ENCODE measurements around the gene PARVA. TPM values are rescaled to one million over a fixed set of nuclear protein-coding genes. Genes with fewer than 3 reads are reported as not detected.
A peak's percentile ranks its signal among the peaks of the same experiment; 100 is the strongest.

Gene PARVA
- total and polyA plus RNA-seq, 12 donors, result 20.1 to 84.8 (median 67.0) TPM

- peaks cover 20 to 51% (median 38%) of the 10 kb centered on the region in 9 donors for H3K4me1 ChIP-seq
- H3K27me3 ChIP-seq, result no peaks in the 10 kb centered on the region
- H3K9me3 ChIP-seq, result peaks cover 0 to 11% (median 0%) of the 10 kb centered on the region in 11 donors
- ATAC-seq, result no peak
- intact Hi-C loops (cut with DNase I), result no loop called here
- H3K4me3 ChIP-seq, result no peak overlapping the region
- peak overlapping the region in 1 of 10 donors; percentile 39 for H3K27ac ChIP-seq
- no peak for DNase-seq
- H3K36me3 ChIP-seq, result no peaks in the 10 kb centered on the region
- no peak for TF ChIP-seq CTCF (IDR thresholded peaks at IDR 0.05)
Observed at GRCh38 chr11:12438291-12438690, 60.9 kb downstream of the PARVA start.

DNA sequence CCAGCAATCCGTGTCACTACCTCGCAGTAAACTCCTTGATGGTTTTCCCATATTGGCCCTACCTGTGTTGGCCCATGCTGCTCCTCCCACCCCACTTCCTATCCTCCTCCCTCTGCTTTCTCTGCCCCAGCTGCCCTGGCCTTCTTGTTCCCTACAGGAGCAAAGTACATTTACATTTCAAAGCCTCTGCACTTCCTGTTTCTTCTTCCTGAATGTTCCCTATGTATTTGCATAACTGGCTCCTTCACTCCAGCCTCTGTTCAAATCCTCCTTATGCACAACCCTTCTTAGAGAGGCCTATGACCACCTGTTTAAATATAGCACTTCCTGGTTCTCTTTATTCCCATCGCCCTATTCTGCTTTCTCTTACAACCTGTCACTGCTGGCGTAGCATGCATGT is 62.2 kb downstream of the PARVA start:
- Histone ChIP-seq H3K27ac (peak overlapping the region in 2 of 10 donors; percentile 17 to 39), H3K36me3 (no peaks in the 10 kb centered on the region), H3K4me1 (peaks cover 10 to 38% (median 25%) of the 10 kb centered on the region in 9 donors), H3K4me3 (no peak overlapping the region), H3K27me3 (no peaks in the 10 kb centered on the region), H3K9me3 (peaks cover 0 to 11% (median 0%) of the 10 kb centered on the region in 11 donors)
- intact Hi-C loops (cut with DNase I), result no loop called here
- peak in 1 of 8 donors; percentile 50 for ATAC-seq
- no peak for DNase-seq
- 84 to 86% methylated on average over 4 of the region's 4 CpGs for WGBS, 2 donors
- no peak for TF ChIP-seq CTCF (IDR thresholded peaks at IDR 0.05)

GRCh38 chr11:12440565-12440964 is 63.2 kb downstream of the PARVA start:
- H3K36me3 ChIP-seq, result no peaks in the 10 kb centered on the region
- WGBS, 2 donors, result 96 to 100% methylated on average over 4 of the region's 4 CpGs
- ATAC-seq (no peak), DNase-seq (no peak)
- H3K9me3 ChIP-seq, result peaks cover 0 to 11% (median 0%) of the 10 kb centered on the region in 11 donors
- H3K4me1 ChIP-seq, result peaks cover 3 to 34% (median 17%) of the 10 kb centered on the region in 9 donors
- H3K4me3 ChIP-seq, result no peak overlapping the region
- H3K27ac ChIP-seq, result no peak overlapping the region
- TF ChIP-seq CTCF (IDR thresholded peaks at IDR 0.05), result no peak
- intact Hi-C loops (cut with DNase I), result no loop called here
- no peaks in the 10 kb centered on the region for H3K27me3 ChIP-seq

GRCh38 chr11:12441231-12441861 is 64.0 kb downstream of the PARVA start:
- Histone ChIP-seq H3K4me1 (peaks cover 0 to 32% (median 13%) of the 10 kb centered on the region in 9 donors), H3K36me3 (no peaks in the 10 kb centered on the region), H3K27ac (no peak overlapping the region), H3K9me3 (peaks cover 0 to 11% (median 0%) of the 10 kb centered on the region in 11 donors), H3K4me3 (no peak overlapping the region), H3K27me3 (no peaks in the 10 kb centered on the region)
- 86 to 88% methylated on average over 7 of the region's 7 CpGs for WGBS, 2 donors
- TF ChIP-seq CTCF (IDR thresholded peaks at IDR 0.05), result no peak
- DNase-seq (no peak), ATAC-seq (no peak)
- intact Hi-C loops (cut with DNase I), result no loop called here
